Progenitor cell of endocrine pancreas (in vitro differentiated cells): ENCODE measurements around the gene CA12. TPM values are rescaled to one million over a fixed set of nuclear protein-coding genes. Genes with fewer than 3 reads are reported as not detected.

Experiments
- DNase-seq: peaks from one replicate; pipeline ENCODE4 v3.0.0; 2021; ENCODE audit warnings: low spot score; ENCODE audit not compliant: unreplicated experiment
- H3K27ac Mint-ChIP-seq: 2 replicates; pipeline ENCODE4 v1.8.0; 2021; ENCODE audit warnings: mild to moderate bottlenecking, moderate library complexity, mixed read lengths
- H3K27me3 Mint-ChIP-seq: 2 replicates; pipeline ENCODE4 v1.8.0; 2021; ENCODE audit warnings: mixed read lengths
- H3K36me3 Mint-ChIP-seq: 2 replicates; pipeline ENCODE4 v1.8.0; 2022; ENCODE audit warnings: mixed read lengths; ENCODE audit not compliant: insufficient read depth
- H3K4me1 Mint-ChIP-seq: 2 replicates; pipeline ENCODE4 v1.8.0; 2021; ENCODE audit warnings: low read depth, mixed read lengths
- H3K4me3 Mint-ChIP-seq: 2 replicates; pipeline ENCODE4 v1.8.0; 2021; ENCODE audit warnings: low read depth, mild to moderate bottlenecking, moderate library complexity, mixed read lengths
- H3K9me3 Mint-ChIP-seq: 2 replicates; pipeline ENCODE4 v1.8.0; 2021; ENCODE audit warnings: low read depth, mixed read lengths
- CTCF ChIP-seq: fragments of 200-600 bp; sonication (generic); IDR thresholded peaks from one replicate; pipeline ENCODE4 v1.5.0; 2021; ENCODE audit warnings: antibody characterized with exemption, mild to moderate bottlenecking; ENCODE audit not compliant: unreplicated experiment
- total RNA-seq: library from RNA; stranded (reverse); gene quantifications from 2 replicates; pipeline ENCODE4 v1.2.1, GENCODE V29; 2021

Gene CA12
- total RNA-seq, 1 donor from 2014 or later, result 0.38 TPM

GRCh38 chr15:63332367-63333124 is 49.1 kb downstream of the CA12 start:
- no peak overlapping the region for H3K4me3 Mint-ChIP-seq
- TF ChIP-seq CTCF, result no peak
- no peaks in the 10 kb centered on the region for H3K4me1 Mint-ChIP-seq
- peaks cover 18% of the 10 kb centered on the region for H3K27me3 Mint-ChIP-seq
- no peaks in the 10 kb centered on the region for H3K9me3 Mint-ChIP-seq
- DNase-seq, result no peak
- no peak overlapping the region for H3K27ac Mint-ChIP-seq
- H3K36me3 Mint-ChIP-seq, result no peaks in the 10 kb centered on the region

- H3K27ac Mint-ChIP-seq, result no peak overlapping the region
- no peaks in the 10 kb centered on the region for H3K9me3 Mint-ChIP-seq
Observed at GRCh38 chr15:63331456-63331855, 50.2 kb downstream of the CA12 start.

GRCh38 chr15:63330926-63331325 is 50.7 kb downstream of the CA12 start:
- no peak for DNase-seq
- H3K4me1 Mint-ChIP-seq, result no peaks in the 10 kb centered on the region
- H3K9me3 Mint-ChIP-seq, result no peaks in the 10 kb centered on the region

More at GRCh38 chr15:63331456-63331855, 50.2 kb downstream of the CA12 start:
- Mint-ChIP-seq H3K36me3 (no peaks in the 10 kb centered on the region), H3K27me3 (peaks cover 14% of the 10 kb centered on the region), H3K4me3 (no peak overlapping the region), H3K4me1 (no peaks in the 10 kb centered on the region)
- no peak for TF ChIP-seq CTCF
- DNase-seq, result no peak

GRCh38 chr15:63329567-63330350 is 51.9 kb downstream of the CA12 start:
- Mint-ChIP-seq H3K4me3 (no peak overlapping the region), H3K9me3 (no peaks in the 10 kb centered on the region), H3K36me3 (no peaks in the 10 kb centered on the region), H3K27me3 (peaks cover 19% of the 10 kb centered on the region), H3K4me1 (no peaks in the 10 kb centered on the region), H3K27ac (no peak overlapping the region)
- no peak for TF ChIP-seq CTCF
- no peak for DNase-seq

More at GRCh38 chr15:63330926-63331325, 50.7 kb downstream of the CA12 start:
- Mint-ChIP-seq H3K36me3 (no peaks in the 10 kb centered on the region), H3K27ac (no peak overlapping the region), H3K27me3 (peaks cover 14% of the 10 kb centered on the region), H3K4me3 (no peak overlapping the region)
- no peak for TF ChIP-seq CTCF

- H3K27ac Mint-ChIP-seq, result no peak overlapping the region
- no peaks in the 10 kb centered on the region for H3K4me1 Mint-ChIP-seq
Observed at GRCh38 chr15:63327648-63328421, 53.8 kb downstream of the CA12 start.

More at GRCh38 chr15:63327648-63328421, 53.8 kb downstream of the CA12 start:
- Mint-ChIP-seq H3K36me3 (no peaks in the 10 kb centered on the region), H3K4me3 (no peak overlapping the region), H3K27me3 (peaks cover 17% of the 10 kb centered on the region), H3K9me3 (no peaks in the 10 kb centered on the region)
- TF ChIP-seq CTCF, result no peak
- DNase-seq, result no peak
